GM19023 (cell line): ENCODE results near the gene A1BG.
"Not testable (repeated sequence)": the region's sequence is repeated elsewhere in the genome, so short reads cannot be mapped to it uniquely, and the experiment has no call there.

Experiments used
- ATAC-seq: cut with Tn5 transposase; IDR thresholded peaks from one replicate; pipeline ENCODE4 v1.9.1; 2021; ENCODE audit warnings: mild to moderate bottlenecking, moderate library complexity; ENCODE audit not compliant: unreplicated experiment

A1BG gene

DNA sequence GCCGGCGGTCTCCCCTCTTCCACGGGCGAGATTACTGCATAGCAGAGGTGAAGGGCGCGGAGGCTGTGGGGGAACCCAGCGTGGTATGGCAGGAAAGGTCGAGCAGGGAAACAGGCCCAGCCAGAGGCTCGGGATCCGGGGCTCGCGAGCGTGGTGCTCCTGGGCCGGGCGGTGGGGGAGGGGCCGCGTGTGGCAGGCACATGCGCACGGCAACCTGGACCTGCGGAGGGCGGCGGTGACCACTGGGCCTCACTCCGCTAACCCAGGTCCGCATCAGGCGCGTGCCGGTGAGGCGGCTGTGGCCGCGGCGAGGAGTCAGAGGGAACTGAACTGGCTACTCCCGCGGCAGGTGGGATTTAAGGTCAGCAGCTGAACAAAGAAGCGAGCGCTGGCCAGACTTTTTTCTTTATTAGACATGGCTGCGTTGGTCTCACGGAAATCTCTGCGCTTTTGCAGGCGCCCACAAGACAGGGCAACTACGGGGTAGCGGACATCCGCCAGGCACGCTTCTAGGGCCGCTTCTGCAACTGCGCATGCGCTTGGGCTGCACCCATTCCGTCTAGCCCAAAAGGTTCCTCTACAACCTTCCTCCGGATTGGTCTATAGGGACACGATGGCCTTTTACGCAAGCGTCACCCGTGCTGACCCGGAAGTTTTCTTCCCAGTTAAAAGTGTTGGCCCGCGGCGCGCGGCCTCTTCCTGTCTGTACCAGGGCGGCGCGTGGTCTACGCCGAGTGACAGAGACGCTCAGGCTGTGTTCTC, 33.5 kb upstream of the A1BG start, which contains the start of gene RPS5:
TSS of gene RPS5 (plus strand) at position 694 of the 762 bp plus-strand sequence. CDS start 869 bp downstream, outside the sequence.
- ATAC-seq = peak; percentile 80

DNA sequence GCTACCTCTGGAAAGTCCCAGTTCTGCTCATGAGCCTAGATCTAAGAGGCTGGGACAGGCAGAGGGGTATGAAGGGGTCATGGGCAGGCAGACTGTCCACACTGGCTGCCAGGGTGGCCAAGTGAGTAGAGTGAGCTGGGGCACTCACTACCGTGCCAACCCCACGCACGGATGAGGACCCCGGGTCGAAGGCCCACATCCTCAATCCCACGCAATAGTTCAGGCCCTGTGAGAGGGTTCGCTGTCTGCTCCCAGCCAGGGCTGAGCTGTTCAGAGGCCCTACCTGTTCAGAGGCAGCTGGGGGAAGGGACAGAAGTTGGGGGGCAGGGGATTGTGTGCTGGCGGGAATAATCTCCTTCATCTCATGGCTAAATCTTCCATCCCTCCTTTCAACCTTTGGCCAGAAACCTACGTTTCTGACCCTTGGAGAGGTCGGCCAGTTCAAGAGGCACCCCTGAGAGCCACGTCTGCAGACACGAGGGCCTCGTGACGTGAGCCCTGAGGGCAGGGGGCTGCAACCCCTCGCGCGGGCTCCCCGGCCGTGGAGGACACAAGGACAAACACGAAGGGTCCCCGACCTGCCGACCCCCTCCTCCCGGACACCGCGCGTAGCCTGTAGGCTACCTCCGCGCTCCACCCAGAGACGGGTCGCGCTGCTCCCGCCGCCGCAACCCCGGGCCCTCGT, 32.7 kb upstream of the A1BG start:
- ATAC-seq = peak; percentile 10

DNA sequence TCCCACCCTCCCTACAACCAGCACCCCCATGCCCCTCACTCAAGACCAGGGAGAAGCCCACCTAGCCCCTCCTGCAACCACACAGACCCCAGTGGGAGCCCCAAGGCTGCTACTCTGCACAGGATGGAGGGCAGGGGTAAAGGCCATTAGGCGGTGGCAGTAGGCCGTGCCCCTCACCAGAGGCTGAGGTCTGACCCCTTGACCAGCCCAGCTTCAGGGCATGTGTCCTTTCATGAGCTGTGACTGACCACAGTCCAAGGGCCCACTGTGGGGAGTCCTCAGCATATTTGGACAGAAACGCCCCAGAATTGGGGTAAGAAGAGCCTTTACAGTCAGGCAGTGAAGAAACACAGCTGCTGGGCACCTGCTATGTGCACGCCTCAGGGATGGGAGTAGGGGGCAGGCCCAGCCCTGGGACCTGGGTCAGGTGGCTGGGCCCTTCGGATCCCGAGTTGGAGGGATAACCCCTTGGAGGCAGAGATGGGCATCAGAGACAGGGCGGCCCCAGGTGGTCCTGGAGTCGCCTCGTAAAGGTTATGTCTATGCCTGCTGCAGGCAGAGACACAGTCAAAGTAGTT, 32.1 kb upstream of the A1BG start:
- no peak for ATAC-seq

DNA sequence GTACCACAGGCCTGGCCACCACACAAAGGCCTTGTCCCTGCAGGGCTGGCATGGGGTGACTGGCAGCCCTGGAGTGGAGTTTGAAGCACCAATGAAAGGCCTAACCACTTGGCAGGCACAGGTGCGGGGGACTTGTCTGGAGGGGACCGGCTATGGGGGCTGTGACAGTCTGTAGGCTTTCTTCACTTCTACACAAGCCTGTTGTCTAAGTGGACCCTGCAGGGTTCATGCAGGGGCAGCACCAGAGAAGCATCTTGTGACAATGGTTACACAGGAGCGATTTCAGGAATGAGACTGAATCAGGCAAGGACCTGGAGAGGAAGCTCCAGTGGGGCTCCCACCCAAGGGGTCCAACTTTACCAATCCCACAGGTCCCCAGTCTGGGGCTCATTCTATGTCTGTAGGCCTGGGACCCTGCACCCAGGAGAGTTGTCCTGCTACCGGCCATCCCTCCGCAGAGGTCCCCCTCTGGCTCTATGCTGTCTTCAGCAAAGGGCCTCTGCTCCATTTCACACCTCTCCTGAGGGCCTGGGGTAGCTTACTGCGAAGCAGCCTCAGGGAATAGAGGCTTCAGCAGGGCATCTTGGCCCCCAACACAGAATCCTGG, 29.8 kb upstream of the A1BG start:
- no peak for ATAC-seq

DNA sequence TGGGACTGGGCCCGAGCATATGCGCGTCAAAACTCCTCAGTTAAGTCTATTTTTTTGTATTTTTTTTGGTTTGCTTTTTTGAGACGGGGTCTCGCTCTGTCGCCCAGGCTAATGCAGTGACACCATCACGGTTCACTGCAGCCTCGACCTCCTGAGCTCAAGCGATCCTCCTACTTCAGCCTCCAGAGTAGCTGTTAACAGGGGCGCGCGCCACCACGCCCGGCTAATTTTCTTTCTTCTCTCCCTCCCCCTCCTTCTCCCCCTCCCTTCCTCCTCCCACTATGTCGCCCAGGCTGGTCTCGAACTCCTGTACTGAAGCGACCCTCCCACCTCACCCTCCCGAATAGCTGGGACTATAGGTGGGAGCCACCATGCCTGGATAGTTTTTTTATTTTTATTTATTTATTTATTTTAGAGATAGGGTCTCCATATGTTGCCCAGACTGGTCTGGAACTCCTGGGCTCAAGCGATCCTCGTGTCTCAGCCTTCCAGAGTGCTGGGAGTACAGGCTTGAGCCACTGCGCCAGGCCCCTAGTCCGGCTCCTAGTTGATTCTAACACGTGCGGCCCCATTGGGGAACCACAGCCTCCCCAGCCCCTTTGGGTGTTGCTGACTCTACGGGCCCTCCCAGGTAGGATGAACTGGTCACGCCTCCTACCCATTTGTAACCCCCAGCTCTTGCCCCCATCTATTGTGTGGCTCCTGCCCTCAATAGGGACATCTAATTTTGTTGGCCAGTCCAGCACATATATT, 28.3 kb upstream of the A1BG start:
- no peak for ATAC-seq

DNA sequence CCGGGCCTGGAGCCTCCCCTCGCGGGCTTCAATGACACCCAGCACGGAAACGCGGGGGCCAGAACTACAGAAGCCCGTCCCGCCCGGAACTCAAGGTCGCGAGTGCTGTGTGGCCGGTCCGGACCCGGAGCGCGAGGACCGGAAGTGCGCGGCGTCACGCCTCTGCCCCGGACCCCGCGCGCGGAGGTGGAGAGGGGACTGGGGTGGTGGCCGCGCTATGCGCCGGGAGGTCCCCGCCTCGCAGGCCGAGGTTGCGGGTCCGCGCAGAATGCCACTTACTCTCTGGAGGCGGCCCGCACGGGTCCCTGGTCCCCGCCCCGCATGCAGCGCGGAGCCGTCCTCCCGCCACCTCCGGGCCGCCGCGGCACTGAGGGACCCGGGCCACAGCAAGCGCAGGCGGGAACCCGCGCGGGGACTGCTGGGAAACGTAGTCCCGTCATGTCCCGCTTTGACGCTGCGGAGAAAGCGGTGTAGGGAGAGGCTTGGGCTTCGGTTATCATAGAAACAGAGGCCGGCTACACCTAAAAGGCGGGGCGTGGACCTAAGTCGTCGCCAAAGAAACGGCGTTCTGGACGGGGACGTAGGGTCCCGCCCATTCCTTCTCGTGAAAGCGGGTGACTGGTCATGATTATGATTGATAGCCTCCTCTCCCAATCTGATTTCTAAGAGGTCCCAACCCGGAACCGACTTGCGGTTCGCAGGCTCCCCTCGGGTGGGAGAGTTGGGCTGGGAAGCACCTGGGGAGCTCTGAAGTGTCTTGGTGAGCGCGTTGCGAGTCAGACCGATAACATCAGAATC, 27.6 kb upstream of the A1BG start, which contains the start of gene ZNF837:
TSS of gene ZNF837 (minus strand) at position 369 of the 798 bp plus-strand sequence. CDS start 11,698 bp downstream, outside the sequence.
- peak; percentile 81 for ATAC-seq

DNA sequence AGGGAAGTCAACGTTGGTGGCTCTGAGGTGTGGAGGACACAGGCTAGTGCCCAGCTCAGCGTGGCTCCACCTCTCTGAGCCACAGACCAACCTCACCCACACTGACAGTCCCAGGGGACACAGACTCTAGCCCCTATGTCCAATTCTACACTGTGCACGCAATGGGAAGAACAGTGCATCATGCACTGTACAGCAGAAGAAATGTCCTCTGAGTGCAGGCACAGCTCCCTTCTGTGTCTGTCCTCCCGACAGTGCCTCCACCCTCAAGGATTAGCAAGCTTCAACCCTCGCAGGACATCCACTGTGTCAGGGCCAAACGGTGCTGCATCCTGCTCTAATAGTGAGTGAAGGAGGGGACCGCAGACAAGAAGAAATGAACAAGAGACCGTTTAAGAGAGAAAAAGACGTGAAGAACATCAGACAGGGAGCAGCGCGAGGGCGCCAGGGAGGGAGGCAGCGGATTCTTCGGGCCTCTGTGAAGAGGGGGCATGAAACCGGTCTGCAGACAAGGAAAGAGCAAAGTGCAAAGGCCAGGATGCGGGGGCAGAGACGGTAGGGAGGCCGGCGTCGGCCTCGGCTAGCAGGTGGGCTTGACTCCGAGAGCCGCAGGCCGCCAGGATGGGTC, 26.9 kb upstream of the A1BG start:
- ATAC-seq = peak; percentile 1

DNA sequence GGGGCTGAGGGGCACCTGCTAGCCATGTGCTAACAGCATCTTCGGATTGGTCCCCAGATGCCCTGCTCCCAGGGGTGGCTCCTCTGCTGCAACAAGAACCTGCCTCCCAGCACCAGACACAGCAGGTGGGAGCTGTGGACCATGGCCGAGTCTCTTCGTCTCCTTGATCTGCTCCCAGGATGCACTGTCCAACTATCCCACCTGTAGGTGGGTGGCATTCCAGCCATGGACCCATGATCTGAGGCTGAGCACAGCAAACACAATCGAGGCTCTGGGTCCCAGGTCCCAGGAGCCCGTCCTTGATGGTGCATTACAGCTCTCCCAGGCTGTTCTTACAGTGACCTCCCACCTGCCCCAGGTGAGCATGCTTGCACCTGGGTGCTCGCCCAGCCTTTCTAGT, 26.0 kb upstream of the A1BG start:
- ATAC-seq = no peak

DNA sequence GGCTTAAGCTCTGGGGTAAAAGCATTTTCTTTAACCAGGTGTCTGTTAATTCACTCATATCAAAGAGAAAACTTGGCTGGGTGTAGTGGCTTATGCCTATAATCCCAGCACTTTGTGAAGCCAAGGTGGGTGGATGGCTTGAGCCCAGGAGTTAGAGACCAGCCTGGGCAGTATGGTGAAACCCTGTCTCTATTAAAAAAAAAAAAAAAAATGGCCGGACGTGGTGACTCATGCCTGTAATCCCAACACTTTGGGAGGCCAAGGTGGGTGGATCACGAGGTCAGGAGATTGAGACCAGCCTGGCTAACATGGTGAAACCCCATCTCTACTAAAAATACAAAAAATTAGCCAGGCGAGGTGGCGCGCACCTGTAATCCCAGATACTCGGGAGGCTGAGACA, 23.4 kb upstream of the A1BG start:
- not testable (repeated sequence) for ATAC-seq

DNA sequence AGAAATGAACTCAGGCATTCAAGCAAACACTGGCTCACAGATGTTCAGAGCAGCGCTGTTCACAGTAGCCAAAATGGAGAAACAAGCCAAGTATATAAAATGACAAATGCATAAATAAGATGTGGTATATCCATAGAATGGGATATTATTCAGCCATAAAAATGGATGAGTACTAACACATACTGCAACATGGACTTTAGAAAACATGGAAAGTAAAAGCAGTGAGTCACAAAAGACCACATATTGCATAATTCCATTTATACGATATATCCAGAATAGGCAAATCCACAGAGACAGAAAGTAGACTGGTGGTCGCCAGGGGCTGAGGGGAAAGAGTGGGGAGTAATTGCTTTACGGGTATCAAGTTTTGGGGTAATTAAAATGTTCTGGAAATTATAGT, 20.9 kb upstream of the A1BG start:
- ATAC-seq = no peak

DNA sequence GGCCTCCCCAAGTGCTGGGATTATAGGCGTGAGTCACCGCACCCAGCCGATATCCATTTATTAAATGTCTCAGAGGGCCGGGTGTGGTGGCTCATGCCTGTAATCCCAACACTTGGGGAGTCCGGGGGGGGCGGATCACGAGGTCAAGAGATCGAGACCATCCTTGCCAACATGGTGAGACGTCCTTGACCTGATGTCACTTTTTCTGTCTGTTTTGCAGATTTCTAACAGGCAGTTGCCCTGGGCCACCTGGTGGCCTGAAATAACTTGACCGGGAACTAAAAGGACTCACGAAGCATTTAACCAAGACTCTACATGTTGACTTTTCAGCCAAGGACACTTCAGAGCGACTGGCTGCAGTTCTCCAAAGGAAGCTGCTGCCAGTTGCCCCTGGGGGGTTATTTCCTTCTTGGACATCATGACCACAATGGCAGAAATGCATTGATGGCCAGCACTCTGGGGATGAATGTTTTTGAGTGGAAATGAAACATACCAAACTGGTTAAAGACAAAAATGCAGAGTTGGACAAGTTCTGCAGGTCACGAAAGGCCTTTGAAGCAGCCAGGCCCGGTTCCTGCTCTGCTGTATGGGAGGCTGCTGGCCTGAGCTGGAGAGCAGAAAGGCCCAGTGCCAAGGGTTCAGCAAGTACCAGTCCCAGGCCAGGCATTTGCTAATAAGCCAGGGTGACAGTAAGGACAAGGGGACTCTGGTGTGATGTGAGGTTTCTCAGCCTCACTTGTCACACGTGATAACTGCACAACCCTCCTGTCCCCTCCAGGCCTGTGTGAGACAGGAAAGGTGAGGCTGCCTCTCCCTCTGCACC, 19.2 kb upstream of the A1BG start:
- no peak for ATAC-seq

DNA sequence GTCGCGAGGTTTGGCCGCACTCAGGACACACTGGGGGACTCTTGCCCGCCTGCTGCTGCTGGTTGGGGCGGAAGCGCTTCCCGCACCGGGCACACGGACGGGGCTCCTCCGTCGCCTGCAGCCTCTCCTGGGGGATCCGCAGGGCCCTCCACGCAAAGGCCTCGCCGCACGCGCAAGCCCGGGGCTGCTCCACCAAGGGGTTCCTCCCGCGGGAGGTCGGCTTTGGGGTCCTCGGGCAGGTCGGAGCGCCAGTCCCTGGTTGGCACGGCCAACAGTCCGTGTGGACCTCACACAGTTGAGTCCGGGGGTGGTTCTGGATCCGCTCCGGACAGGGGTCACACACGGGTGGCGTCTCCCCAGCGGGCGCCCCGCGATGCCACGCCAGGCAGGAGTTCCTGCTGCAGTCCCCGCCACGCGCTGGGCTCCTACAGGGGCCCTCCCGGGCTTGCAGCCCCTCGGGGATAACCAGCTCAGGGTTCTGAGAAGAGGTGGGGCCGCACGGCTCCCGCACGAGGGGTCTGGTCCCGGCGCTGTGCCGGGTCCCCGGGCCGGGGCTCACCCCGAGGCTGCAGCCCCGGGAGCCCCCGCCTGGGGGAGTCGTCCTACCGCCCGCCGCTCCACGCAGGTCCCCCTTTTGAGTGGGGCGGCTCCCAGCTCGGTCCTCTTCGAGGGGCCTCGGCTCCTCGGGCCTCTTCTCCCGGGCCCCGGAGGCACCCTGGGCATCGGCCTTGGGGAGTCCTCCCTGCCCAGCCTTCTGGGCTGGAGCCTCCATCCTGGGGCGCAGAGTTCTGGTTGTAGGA, 15.5 kb upstream of the A1BG start:
- no peak for ATAC-seq

DNA sequence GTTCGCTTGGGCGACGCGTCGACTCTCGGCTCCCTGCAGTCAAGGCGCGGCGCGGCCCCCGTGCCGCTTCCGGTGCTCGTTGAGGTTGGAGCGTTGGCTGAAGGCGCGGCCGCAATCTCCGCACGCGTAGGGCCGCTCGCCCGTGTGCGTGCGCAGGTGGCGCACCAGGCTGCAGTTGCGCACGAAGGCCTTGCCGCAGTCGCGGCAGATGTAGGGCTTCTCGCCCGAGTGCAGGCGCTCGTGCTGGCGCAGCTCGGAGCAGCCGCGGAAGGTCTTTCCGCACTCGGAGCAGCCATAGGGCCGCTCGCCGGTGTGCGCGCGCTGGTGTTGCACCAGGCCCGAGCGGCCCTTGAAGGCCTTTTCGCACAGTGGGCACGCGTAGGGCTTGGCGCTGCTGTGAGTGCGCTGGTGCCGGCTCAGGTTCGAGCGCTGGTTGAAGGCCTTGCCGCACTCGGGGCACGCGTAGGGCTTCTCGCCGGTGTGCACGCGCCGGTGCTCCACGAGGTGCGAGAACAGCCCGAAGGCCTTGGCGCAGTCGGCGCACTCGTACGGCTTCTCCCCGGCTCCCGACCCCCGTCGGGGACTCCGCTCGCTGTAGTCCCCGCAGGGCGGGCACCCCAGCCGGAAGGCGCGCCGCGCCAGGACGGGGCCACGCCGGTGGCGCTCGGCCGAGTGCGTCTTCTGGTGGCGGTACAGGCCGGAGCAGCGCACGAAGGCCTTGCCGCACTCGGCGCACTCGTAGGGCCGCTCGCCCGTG, 14.6 kb upstream of the A1BG start:
- ATAC-seq = no peak

DNA sequence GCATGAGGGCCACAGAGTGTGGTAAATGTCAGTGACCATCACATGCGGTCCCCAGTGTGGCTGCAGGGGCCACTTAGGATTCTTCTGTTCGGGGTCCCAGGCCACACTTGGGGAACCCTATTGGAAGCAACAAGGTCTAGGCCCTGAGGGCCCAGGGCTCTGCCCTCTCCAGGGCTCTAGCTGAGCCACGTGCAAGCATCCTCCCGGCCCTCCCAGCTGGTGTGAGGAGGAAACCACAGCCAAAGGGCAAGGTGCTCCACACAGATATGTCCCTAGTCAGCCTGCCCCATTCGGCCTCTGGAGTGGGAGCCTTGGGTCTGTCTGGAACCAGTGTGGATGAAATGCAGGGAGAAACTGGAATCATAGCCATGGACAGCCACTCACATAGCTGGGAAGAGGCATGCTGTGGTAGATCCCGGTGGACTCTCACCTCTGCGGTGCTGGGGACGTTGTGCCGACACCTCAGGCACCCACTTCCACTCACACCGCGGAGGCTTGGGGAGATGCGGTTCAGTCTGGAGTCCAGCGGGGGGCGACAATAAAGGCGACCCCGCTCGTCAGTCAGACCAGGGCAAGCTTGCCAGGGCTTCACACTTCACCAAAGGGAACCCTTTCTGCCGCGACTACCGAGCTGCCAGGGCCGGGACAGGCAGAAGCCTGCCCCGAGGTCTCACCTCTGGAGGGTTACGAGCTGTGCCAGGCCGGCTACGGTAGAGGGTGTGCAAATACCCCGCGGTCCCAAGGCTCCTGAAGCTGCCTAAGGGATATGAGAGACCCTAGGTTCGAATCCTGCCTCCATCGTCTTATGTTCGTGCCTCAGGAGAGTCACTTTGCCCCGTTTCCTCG, 13.5 kb upstream of the A1BG start:
- ATAC-seq = no peak

DNA sequence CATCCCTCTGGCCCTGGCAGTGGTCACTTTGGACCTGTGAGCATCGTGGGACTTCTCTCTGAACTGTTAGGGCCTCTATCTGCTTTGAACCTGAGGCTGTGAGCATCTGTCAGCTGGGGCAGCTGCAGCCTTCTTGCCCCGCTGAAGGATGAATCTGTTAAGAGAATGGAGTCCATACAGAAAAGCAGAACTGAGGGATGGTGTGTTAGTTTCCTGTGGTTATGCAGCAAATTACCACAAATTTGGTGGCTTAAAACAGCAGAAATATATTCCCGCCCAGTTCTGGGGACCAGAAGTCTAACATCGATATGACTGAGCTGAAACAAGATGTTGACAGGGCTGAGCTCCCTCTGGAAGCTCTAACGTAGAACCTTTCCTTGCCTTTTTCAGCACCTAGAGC, 10.9 kb upstream of the A1BG start:
- ATAC-seq = no peak

DNA sequence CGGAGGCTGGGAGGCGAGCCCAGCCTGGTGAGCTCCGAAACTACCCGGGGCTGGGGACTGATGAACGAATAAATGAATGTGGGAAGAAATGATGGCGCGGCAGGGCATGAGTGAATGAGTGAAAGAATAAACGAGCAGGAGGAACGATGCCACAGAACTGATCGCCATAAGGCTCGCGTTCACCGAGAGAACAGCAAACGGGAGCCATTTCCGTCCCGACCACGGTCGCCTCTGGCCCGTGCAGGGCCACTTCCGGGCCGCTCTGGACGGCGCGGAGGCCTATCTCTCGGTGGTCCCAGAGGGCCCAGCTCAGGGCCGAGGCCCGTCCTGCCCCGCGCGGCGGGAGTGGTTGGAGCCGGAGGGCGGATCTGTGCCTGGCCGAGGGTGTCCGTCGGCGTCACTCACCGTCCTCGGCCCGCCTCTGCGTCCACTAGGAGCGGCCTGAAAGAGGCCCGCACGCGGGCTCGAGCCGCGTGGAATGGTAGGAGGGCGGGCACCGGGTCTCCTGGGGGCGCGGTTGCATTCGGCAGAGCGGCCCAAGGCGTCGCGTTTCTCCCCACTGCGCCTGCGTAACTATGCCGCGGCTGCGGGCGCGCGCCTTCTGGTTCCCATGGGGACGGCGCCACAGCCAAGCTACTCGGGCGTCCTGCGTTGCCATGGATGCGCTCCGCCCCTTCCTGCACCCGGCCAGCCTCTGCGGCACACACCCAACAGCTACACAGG, 9.1 kb upstream of the A1BG start, which contains the start of gene ZNF497:
TSS of gene ZNF497 (minus strand) at position 480 of the 723 bp plus-strand sequence. CDS start 5,116 bp downstream, outside the sequence.
- peak; percentile 83 for ATAC-seq
